Caco-2 (cell line): ENCODE data around the gene DOCK2. TPM values are rescaled to one million over a fixed set of nuclear protein-coding genes. Genes with fewer than 3 reads are reported as not detected.

ENCODE experiments used
- BruUV-seq: library from RNA; stranded (reverse); fragments of 400-500 nt; replicated peaks from 2 replicates; lab custom pipeline; 2021; lab: Mats Ljungman, UMichigan
- CTCF ChIA-PET: fragments of 300-600 bp; sonication (Branson Sonifier 250); formaldehyde crosslinking; loops from one replicate; lab custom pipeline; 2022; ENCODE audit warnings: antibody characterized with exemption; lab: Charles Lee
- POLR2A ChIA-PET: fragments of 300-600 bp; sonication (Branson Sonifier 250); formaldehyde crosslinking; loops from one replicate; lab custom pipeline; 2022; ENCODE audit warnings: antibody characterized with exemption; lab: Charles Lee
- DNase-seq, 2 experiments: peaks; one replicate each; pipeline versions ENCODE4 v3.0.0 to v3.0.0-alpha.2; 2020 to 2022
- H3K27me3 ChIP-seq: replicated peaks from 2 replicates; pipeline ENCODE4 v1.6.0; 2011; ENCODE audit warnings: low read length; ENCODE audit not compliant: control insufficient read depth, insufficient read depth
- H3K36me3 ChIP-seq: 2 replicates; pipeline ENCODE4 v1.5.1; 2011; ENCODE audit warnings: low read length; ENCODE audit not compliant: control insufficient read depth, insufficient read depth
- H3K4me1 ChIP-seq: fragments of 250-450 bp; sonication (Bioruptor Pico); 2 replicates; pipeline ENCODE4 v1.5.1; 2020; ENCODE audit warnings: mild to moderate bottlenecking
- H3K4me3 ChIP-seq: 2 replicates; pipeline ENCODE4 v1.5.1; 2011; ENCODE audit warnings: low read depth, mild to moderate bottlenecking, control low read depth, low read length
- H3K9me3 ChIP-seq: fragments of 250-450 bp; sonication (Bioruptor Pico); 2 replicates; pipeline ENCODE4 v1.5.1; 2020; ENCODE audit warnings: mild to moderate bottlenecking, moderate library complexity
- H3K27ac Mint-ChIP-seq: one replicate; pipeline ENCODE4 v1.8.0; 2022; ENCODE audit warnings: mixed read lengths; ENCODE audit not compliant: unreplicated experiment
- H3K27me3 Mint-ChIP-seq: one replicate; pipeline ENCODE4 v1.8.0; 2022; ENCODE audit warnings: mixed read lengths; ENCODE audit not compliant: insufficient read depth, unreplicated experiment
- H3K36me3 Mint-ChIP-seq: one replicate; pipeline ENCODE4 v1.8.0; 2022; ENCODE audit warnings: mild to moderate bottlenecking, mixed read lengths; ENCODE audit not compliant: insufficient read depth, unreplicated experiment
- H3K4me1 Mint-ChIP-seq: one replicate; pipeline ENCODE4 v1.8.0; 2022; ENCODE audit warnings: low read depth, mixed read lengths; ENCODE audit not compliant: unreplicated experiment
- H3K4me3 Mint-ChIP-seq: one replicate; pipeline ENCODE4 v1.8.0; 2022; ENCODE audit warnings: mild to moderate bottlenecking, moderate library complexity, mixed read lengths; ENCODE audit not compliant: unreplicated experiment
- H3K9me3 Mint-ChIP-seq: one replicate; pipeline ENCODE4 v1.8.0; 2022; ENCODE audit warnings: mixed read lengths; ENCODE audit not compliant: unreplicated experiment
- CTCF ChIP-seq, 2 experiments: fragments of 200-600 bp in 1 of 2; IDR thresholded peaks; 1 replicate in 1 of 2; 2 replicates in 1 of 2; pipeline versions ENCODE4 v1.5.1 to v1.8.0; 2011 to 2022; ENCODE audit warnings: antibody characterized with exemption in 1 of 2, control low read depth in 1 of 2, inconsistent platforms in 1 of 2, low read depth in 1 of 2, low read length in 1 of 2, mild to moderate bottlenecking in 1 of 2, moderate library complexity in 1 of 2; ENCODE audit not compliant: insufficient read depth in 1 of 2, severe bottlenecking in 1 of 2, unreplicated experiment in 1 of 2
- intact Hi-C: fragments of 100-400 bp; cut with micrococcal nuclease; formaldehyde crosslinking; loops from one replicate; pipeline ENCODE4 v1.10.0; 2022; ENCODE audit not compliant: unreplicated experiment
- total RNA-seq: library from RNA; stranded (reverse); gene quantifications from 2 replicates; pipeline ENCODE4 v1.2.3, GENCODE V29; 2022

DOCK2 gene
- total RNA-seq, 1 experiment from 2014 or later: 0.09 TPM

GRCh38 chr5:169988947-169989346, 351.9 kb downstream of the DOCK2 start:
- H3K27me3 ChIP-seq: no peaks in the 10 kb centered on the region; the same call in 1 of the 2 replicates
- Mint-ChIP-seq H3K27me3 (peaks cover 18% of the 10 kb centered on the region), H3K4me3 (no peak overlapping the region), H3K36me3 (no peaks in the 10 kb centered on the region), H3K27ac (no peak overlapping the region), H3K4me1 (no peaks in the 10 kb centered on the region), H3K9me3 (no peaks in the 10 kb centered on the region)
- H3K9me3 ChIP-seq: no peaks in the 10 kb centered on the region
- H3K4me3 ChIP-seq: no peak overlapping the region
- no peaks in the 10 kb centered on the region for H3K4me1 ChIP-seq
- ChIA-PET CTCF (no interaction called here), POLR2A (no interaction called here)
- no peak for TF ChIP-seq CTCF (IDR thresholded peaks at IDR 0.05; ENCODE audit: insufficient read depth in 1 of 2, low read depth in 1 of 2, low read length in 1 of 2, severe bottlenecking in 1 of 2, unreplicated experiment in 1 of 2)
- H3K36me3 ChIP-seq: no peaks in the 10 kb centered on the region
- no peak for DNase-seq
- intact Hi-C loops: loop anchor here (10.0 kb wide), 1 partner anchor 154 kb away; no protein-coding TSS in a partner anchor
- no TSS peak for BruUV-seq

- intact Hi-C loops: loop anchor here (10.0 kb wide), 1 partner anchor 155 kb away; no protein-coding TSS in a partner anchor
- Histone ChIP-seq H3K27me3 (no peaks in the 10 kb centered on the region; the same call in 1 of the 2 replicates), H3K9me3 (no peaks in the 10 kb centered on the region), H3K36me3 (no peaks in the 10 kb centered on the region), H3K4me3 (no peak overlapping the region), H3K4me1 (no peaks in the 10 kb centered on the region)
- CTCF ChIA-PET: no interaction called here
- Mint-ChIP-seq H3K4me3 (no peak overlapping the region), H3K27ac (no peak overlapping the region), H3K9me3 (no peaks in the 10 kb centered on the region), H3K27me3 (peaks cover 16% of the 10 kb centered on the region), H3K4me1 (no peaks in the 10 kb centered on the region), H3K36me3 (no peaks in the 10 kb centered on the region)
- POLR2A ChIA-PET: no interaction called here
- TF ChIP-seq CTCF (IDR thresholded peaks at IDR 0.05; ENCODE audit: insufficient read depth in 1 of 2, low read depth in 1 of 2, low read length in 1 of 2, severe bottlenecking in 1 of 2, unreplicated experiment in 1 of 2): no peak
- BruUV-seq: no TSS peak
- DNase-seq: no peak
Observed at GRCh38 chr5:169989365-169989764, 352.3 kb downstream of the DOCK2 start.

GRCh38 chr5:169991115-169991869, 354.2 kb downstream of the DOCK2 start:
- Mint-ChIP-seq H3K4me3 (no peak overlapping the region), H3K36me3 (no peaks in the 10 kb centered on the region), H3K27ac (no peak overlapping the region), H3K27me3 (peaks cover 24% of the 10 kb centered on the region), H3K9me3 (no peaks in the 10 kb centered on the region), H3K4me1 (no peaks in the 10 kb centered on the region)
- POLR2A ChIA-PET: no interaction called here
- Histone ChIP-seq H3K4me3 (no peak overlapping the region), H3K9me3 (no peaks in the 10 kb centered on the region), H3K27me3 (no peaks in the 10 kb centered on the region; the same call in 1 of the 2 replicates), H3K36me3 (no peaks in the 10 kb centered on the region), H3K4me1 (no peaks in the 10 kb centered on the region)
- intact Hi-C loops: no loop called here
- no peak for DNase-seq
- TF ChIP-seq CTCF (IDR thresholded peaks at IDR 0.05; ENCODE audit: insufficient read depth in 1 of 2, low read depth in 1 of 2, low read length in 1 of 2, severe bottlenecking in 1 of 2, unreplicated experiment in 1 of 2): no peak
- CTCF ChIA-PET: no interaction called here
- BruUV-seq: no TSS peak
